Mammary epithelial cell (primary cell): ENCODE results near the gene ZMYM1.

Experiments
- EZH2 ChIP-seq: IDR thresholded peaks from 2 replicates; pipeline ENCODE4 v1.6.1; 2012; ENCODE audit warnings: low read length, inconsistent platforms, borderline replicate concordance
- TF ChIP-seq, protein P1 (sequence below), 2 donors: IDR thresholded peaks in 1 of 2; conservative IDR thresholded peaks in 1 of 2; 2 replicates each; pipeline ENCODE4 v1.5.1; 2011 to 2012; ENCODE audit warnings: inconsistent platforms in 2 of 2, low read length in 2 of 2, mild to moderate bottlenecking in 2 of 2, control low read depth in 1 of 2, low read depth in 1 of 2; ENCODE audit not compliant: insufficient read depth in 1 of 2; ENCODE audit errors: extremely low read depth in 1 of 2

DNA sequence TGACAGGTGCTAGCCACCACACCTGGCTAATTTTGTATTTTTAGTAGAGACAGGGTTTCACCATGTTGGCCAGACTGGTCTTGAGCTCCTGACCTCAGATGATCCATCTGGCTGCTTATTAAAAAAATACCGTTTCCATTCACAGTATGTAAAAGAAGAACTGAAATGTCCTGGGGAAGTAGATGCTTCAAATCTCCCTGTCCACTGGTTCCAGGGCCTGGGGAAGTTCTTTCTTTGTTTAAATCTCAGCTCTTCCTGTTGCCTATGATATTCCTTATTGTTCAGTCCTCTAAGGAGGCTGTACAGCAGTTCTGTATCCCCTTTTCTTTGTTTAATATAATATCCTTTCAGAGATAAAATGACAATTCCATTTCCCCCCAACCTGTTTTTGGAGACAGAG lies 47.4 kb downstream of the ZMYM1 start:
- TF ChIP-seq, protein P1, sequence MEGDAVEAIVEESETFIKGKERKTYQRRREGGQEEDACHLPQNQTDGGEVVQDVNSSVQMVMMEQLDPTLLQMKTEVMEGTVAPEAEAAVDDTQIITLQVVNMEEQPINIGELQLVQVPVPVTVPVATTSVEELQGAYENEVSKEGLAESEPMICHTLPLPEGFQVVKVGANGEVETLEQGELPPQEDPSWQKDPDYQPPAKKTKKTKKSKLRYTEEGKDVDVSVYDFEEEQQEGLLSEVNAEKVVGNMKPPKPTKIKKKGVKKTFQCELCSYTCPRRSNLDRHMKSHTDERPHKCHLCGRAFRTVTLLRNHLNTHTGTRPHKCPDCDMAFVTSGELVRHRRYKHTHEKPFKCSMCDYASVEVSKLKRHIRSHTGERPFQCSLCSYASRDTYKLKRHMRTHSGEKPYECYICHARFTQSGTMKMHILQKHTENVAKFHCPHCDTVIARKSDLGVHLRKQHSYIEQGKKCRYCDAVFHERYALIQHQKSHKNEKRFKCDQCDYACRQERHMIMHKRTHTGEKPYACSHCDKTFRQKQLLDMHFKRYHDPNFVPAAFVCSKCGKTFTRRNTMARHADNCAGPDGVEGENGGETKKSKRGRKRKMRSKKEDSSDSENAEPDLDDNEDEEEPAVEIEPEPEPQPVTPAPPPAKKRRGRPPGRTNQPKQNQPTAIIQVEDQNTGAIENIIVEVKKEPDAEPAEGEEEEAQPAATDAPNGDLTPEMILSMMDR (conservative IDR thresholded peaks at IDR 0.05 in 1 of 2, IDR thresholded peaks at IDR 0.05 in 1 of 2; ENCODE audit: extremely low read depth in 1 of 2, insufficient read depth in 1 of 2, low read depth in 1 of 2, low read length in 2 of 2) = no peak
- TF ChIP-seq EZH2 = no peak
